Activated naive CD4-positive, alpha-beta T cell treated with anti-CD3 and anti-CD28 coated beads, Interleukin-2, amount 50 U/mL, for 24 hours (primary cell): Measurements from ENCODE around the gene AUTS2.

Source experiments
- H3K27ac Mint-ChIP-seq: one replicate; pipeline ENCODE4 v1.8.0; 2021; ENCODE audit warnings: mild to moderate bottlenecking, mixed read lengths
- H3K27me3 Mint-ChIP-seq: one replicate; pipeline ENCODE4 v1.8.0; 2021; ENCODE audit warnings: mixed read lengths
- H3K36me3 Mint-ChIP-seq: one replicate; pipeline ENCODE4 v1.8.0; 2021; ENCODE audit warnings: mixed read lengths
- H3K4me1 Mint-ChIP-seq: one replicate; pipeline ENCODE4 v1.8.0; 2021; ENCODE audit warnings: mixed read lengths
- H3K4me3 Mint-ChIP-seq: one replicate; pipeline ENCODE4 v1.8.0; 2021; ENCODE audit warnings: mild to moderate bottlenecking, mixed read lengths
- H3K9me3 Mint-ChIP-seq: one replicate; pipeline ENCODE4 v1.8.0; 2021; ENCODE audit warnings: mixed read lengths

AUTS2 gene

DNA sequence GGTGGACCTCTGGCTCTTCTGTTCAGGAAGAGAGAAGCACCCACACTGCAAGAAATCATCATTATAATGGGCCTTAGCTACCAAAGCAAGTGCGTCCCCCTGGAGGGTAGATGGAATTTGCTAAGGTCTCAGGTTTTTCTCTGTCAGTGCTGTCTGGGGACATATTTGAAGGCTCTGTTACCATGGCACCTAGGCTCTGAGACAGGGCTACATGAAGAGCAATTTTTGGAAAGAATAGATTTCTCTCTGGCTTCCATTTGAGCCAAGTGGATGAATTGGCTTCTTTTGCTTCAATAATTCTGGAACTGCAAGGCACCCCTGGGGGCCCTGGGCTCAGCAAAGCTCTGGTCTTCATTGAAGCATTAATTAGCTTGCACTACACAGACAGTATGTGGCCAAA lies 1184.5 kb downstream of the AUTS2 start:
- Mint-ChIP-seq H3K27ac (no peak overlapping the region), H3K4me3 (no peak overlapping the region), H3K36me3 (no peaks in the 10 kb centered on the region), H3K4me1 (no peaks in the 10 kb centered on the region), H3K27me3 (peaks cover 2% of the 10 kb centered on the region), H3K9me3 (no peaks in the 10 kb centered on the region)

DNA sequence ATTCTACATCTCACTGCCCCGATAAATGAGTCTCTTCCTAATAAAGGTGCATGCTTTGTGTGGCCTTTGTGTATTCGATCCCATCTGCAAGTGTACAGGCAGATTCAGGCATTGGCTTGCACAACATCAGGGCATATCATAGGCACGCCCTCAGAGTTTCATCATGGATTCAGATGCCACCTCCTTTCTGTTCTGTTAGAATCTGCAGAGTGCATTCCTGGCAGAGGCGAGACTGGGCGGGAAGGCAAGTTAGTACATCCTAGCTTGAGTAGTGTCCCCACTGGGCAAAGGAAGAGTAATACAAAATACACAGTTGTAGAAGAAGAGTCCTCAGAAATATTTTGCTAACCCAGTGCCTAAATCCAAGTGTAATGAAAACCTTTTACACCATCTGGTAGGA lies 1187.2 kb downstream of the AUTS2 start:
- H3K4me3 Mint-ChIP-seq, result no peak overlapping the region
- H3K27me3 Mint-ChIP-seq, result no peaks in the 10 kb centered on the region
- H3K9me3 Mint-ChIP-seq, result no peaks in the 10 kb centered on the region
- no peaks in the 10 kb centered on the region for H3K36me3 Mint-ChIP-seq
- H3K27ac Mint-ChIP-seq, result no peak overlapping the region
- H3K4me1 Mint-ChIP-seq, result no peaks in the 10 kb centered on the region

- Mint-ChIP-seq H3K27ac (no peak overlapping the region), H3K4me3 (no peak overlapping the region), H3K4me1 (no peaks in the 10 kb centered on the region)
These were observed 1187.8 kb downstream of the AUTS2 start for GRCh38 chr7:70786076-70786475.

GRCh38 chr7:70787286-70787685 lies 1189.0 kb downstream of the AUTS2 start:
- Mint-ChIP-seq H3K36me3 (no peaks in the 10 kb centered on the region), H3K9me3 (no peaks in the 10 kb centered on the region)

More at GRCh38 chr7:70786076-70786475, 1187.8 kb downstream of the AUTS2 start:
- H3K9me3 Mint-ChIP-seq, result no peaks in the 10 kb centered on the region
- no peaks in the 10 kb centered on the region for H3K36me3 Mint-ChIP-seq
- H3K27me3 Mint-ChIP-seq, result no peaks in the 10 kb centered on the region

GRCh38 chr7:70787771-70788170 lies 1189.5 kb downstream of the AUTS2 start:
- H3K9me3 Mint-ChIP-seq, result no peaks in the 10 kb centered on the region
- no peaks in the 10 kb centered on the region for H3K4me1 Mint-ChIP-seq
- no peaks in the 10 kb centered on the region for H3K27me3 Mint-ChIP-seq
- no peak overlapping the region for H3K4me3 Mint-ChIP-seq
- no peak overlapping the region for H3K27ac Mint-ChIP-seq
- H3K36me3 Mint-ChIP-seq, result no peaks in the 10 kb centered on the region

More at GRCh38 chr7:70787286-70787685, 1189.0 kb downstream of the AUTS2 start:
- H3K27ac Mint-ChIP-seq, result no peak overlapping the region
- H3K4me3 Mint-ChIP-seq, result no peak overlapping the region
- H3K27me3 Mint-ChIP-seq, result no peaks in the 10 kb centered on the region
- no peaks in the 10 kb centered on the region for H3K4me1 Mint-ChIP-seq

GRCh38 chr7:70788276-70788675 lies 1190.0 kb downstream of the AUTS2 start:
- H3K27me3 Mint-ChIP-seq, result no peaks in the 10 kb centered on the region
- no peak overlapping the region for H3K27ac Mint-ChIP-seq
- no peak overlapping the region for H3K4me3 Mint-ChIP-seq
- no peaks in the 10 kb centered on the region for H3K9me3 Mint-ChIP-seq
- no peaks in the 10 kb centered on the region for H3K4me1 Mint-ChIP-seq
- H3K36me3 Mint-ChIP-seq, result no peaks in the 10 kb centered on the region

GRCh38 chr7:70789481-70790214 lies 1191.4 kb downstream of the AUTS2 start:
- no peak overlapping the region for H3K4me3 Mint-ChIP-seq
- H3K36me3 Mint-ChIP-seq, result no peaks in the 10 kb centered on the region
- H3K4me1 Mint-ChIP-seq, result no peaks in the 10 kb centered on the region
- H3K27me3 Mint-ChIP-seq, result no peaks in the 10 kb centered on the region
- H3K27ac Mint-ChIP-seq, result no peak overlapping the region
- no peaks in the 10 kb centered on the region for H3K9me3 Mint-ChIP-seq

DNA sequence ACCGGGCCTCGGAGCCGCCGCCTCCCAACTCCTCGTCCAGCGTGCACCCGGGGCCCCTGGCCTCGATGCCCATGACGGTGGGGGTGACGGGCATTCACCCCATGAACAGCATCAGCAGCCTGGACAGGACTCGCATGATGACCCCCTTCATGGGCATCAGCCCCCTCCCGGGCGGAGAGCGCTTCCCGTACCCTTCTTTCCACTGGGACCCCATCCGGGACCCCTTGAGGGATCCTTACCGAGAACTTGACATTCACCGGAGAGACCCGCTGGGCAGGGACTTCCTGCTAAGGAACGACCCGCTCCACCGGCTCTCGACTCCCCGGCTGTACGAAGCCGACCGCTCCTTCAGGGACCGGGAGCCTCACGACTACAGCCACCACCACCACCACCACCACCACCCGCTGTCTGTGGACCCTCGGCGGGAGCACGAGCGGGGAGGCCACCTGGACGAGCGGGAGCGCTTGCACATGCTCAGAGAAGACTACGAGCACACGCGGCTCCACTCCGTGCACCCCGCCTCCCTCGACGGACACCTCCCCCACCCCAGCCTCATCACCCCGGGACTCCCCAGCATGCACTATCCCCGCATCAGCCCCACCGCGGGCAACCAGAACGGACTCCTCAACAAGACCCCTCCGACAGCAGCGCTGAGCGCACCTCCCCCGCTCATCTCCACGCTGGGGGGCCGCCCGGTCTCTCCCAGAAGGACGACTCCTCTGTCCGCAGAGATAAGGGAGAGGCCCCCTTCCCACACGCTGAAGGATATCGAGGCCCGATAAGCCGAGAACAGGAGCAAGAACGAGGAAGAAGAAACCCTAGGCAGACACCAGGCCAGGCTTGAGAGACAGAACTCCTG lies 1192.2 kb downstream of the AUTS2 start:
- H3K4me1 Mint-ChIP-seq, result no peaks in the 10 kb centered on the region
- no peaks in the 10 kb centered on the region for H3K27me3 Mint-ChIP-seq
- no peak overlapping the region for H3K27ac Mint-ChIP-seq
- H3K9me3 Mint-ChIP-seq, result no peaks in the 10 kb centered on the region
- H3K4me3 Mint-ChIP-seq, result no peak overlapping the region
- H3K36me3 Mint-ChIP-seq, result no peaks in the 10 kb centered on the region

- Mint-ChIP-seq H3K27me3 (no peaks in the 10 kb centered on the region), H3K4me1 (no peaks in the 10 kb centered on the region), H3K9me3 (no peaks in the 10 kb centered on the region), H3K4me3 (no peak overlapping the region), H3K36me3 (no peaks in the 10 kb centered on the region), H3K27ac (no peak overlapping the region)
These were observed 1193.1 kb downstream of the AUTS2 start for GRCh38 chr7:70791341-70791740.

DNA sequence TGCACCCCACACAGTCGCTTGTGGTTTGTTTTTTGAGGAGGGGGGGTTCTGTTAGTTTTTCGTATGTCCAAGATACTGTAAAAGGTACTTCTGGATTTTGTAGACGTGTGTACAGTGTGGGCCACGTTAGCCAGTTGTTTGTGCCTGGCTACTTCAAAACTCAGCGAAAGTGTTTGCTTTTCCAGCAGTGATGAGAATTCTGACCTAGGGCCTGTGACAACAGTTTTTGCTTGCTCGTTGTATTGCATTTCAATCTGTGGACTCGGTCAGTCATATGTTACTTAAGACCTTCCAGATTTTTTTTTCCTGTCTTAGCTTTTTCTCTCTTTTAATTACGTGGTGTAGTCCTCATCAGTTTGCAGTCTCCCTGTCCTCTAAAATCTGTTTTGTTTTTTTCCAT lies 1194.8 kb downstream of the AUTS2 start:
- Mint-ChIP-seq H3K27ac (no peak overlapping the region), H3K4me1 (peaks cover 1% of the 10 kb centered on the region), H3K36me3 (no peaks in the 10 kb centered on the region), H3K4me3 (no peak overlapping the region), H3K27me3 (no peaks in the 10 kb centered on the region), H3K9me3 (no peaks in the 10 kb centered on the region)

GRCh38 chr7:70793821-70794220 lies 1195.5 kb downstream of the AUTS2 start:
- Mint-ChIP-seq H3K27me3 (no peaks in the 10 kb centered on the region), H3K4me1 (peaks cover 4% of the 10 kb centered on the region), H3K4me3 (no peak overlapping the region), H3K27ac (no peak overlapping the region), H3K36me3 (no peaks in the 10 kb centered on the region), H3K9me3 (no peaks in the 10 kb centered on the region)

- peaks cover 4% of the 10 kb centered on the region for H3K4me1 Mint-ChIP-seq
- H3K4me3 Mint-ChIP-seq, result no peak overlapping the region
- no peaks in the 10 kb centered on the region for H3K27me3 Mint-ChIP-seq
- no peaks in the 10 kb centered on the region for H3K9me3 Mint-ChIP-seq
- no peak overlapping the region for H3K27ac Mint-ChIP-seq
- H3K36me3 Mint-ChIP-seq, result no peaks in the 10 kb centered on the region
These were observed 1196.7 kb downstream of the AUTS2 start for GRCh38 chr7:70794962-70795361.

- Mint-ChIP-seq H3K9me3 (peaks cover 4% of the 10 kb centered on the region), H3K36me3 (no peaks in the 10 kb centered on the region), H3K27me3 (no peaks in the 10 kb centered on the region), H3K4me3 (no peak overlapping the region), H3K4me1 (peaks cover 4% of the 10 kb centered on the region), H3K27ac (no peak overlapping the region)
These were observed 1197.7 kb downstream of the AUTS2 start for GRCh38 chr7:70795948-70796347.

DNA sequence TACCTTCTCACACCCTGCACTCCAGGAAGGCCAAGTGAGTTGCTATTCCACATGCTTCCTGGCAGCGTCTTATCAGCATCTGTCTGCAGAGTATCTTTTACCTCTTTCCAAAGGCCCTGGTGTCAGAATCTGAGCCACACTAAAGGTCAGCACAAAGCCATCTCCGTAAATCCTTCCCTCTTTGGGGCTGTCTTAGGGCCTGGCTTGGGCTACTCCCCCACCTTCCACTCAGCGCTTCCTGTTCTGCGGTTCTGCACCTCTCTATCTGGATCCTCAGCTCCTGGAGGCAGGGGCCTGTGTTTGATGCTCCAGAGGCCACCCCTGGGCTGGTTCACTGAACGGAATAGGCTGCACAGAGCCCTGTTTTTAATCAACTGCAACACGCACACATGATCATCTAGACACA lies 1198.8 kb downstream of the AUTS2 start:
- Mint-ChIP-seq H3K27ac (no peak overlapping the region), H3K4me3 (no peak overlapping the region), H3K36me3 (no peaks in the 10 kb centered on the region), H3K4me1 (peaks cover 4% of the 10 kb centered on the region), H3K9me3 (peaks cover 4% of the 10 kb centered on the region), H3K27me3 (no peaks in the 10 kb centered on the region)

DNA sequence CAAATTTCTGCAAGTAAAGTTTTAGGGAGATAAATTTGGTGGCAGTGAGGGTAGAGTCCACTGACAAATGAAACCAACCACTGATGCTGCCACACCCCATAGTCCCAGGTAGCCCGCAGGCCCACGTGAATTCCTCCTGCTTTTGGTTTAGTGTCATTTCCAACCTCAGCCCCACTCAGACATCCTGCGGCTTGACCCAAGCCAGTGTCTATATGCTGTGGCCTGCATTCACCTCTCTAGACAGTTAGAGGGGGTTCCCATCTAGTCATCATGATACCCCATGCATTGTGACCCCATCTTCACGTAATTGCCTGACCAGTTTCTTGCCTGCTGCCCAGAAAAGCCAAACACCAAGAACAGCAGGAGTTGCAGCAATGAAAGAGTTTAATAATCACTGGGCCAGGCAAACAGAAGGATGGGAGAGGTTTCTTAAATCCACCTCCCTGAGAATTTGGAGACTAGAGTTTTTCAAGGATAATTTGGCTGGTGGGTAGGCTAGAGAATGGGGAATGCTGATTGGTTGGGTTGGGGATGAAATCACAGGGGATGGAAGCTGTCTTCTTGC lies 1201.6 kb downstream of the AUTS2 start:
- Mint-ChIP-seq H3K36me3 (no peaks in the 10 kb centered on the region), H3K4me1 (peaks cover 4% of the 10 kb centered on the region), H3K9me3 (peaks cover 11% of the 10 kb centered on the region), H3K27ac (no peak overlapping the region), H3K27me3 (no peaks in the 10 kb centered on the region), H3K4me3 (no peak overlapping the region)

DNA sequence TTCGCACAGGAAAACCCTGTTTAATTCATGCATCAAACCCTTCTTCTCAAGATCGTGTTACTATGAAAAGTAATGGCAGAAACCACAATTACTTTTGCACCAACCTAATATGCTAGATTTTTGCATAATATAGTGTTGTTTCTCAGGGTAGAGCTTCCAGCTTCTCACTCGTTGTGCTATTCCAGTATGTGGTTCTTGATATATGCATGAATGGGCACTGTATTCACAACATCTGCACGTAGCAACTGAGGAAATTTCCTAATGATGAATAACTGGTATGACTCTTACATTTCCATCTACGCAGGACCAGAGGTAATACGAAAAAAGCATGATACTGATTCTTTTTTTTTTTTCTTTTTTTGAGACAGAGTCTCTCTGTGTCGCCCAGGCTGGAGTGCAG lies 1207.1 kb downstream of the AUTS2 start:
- Mint-ChIP-seq H3K4me3 (no peak overlapping the region), H3K27me3 (no peaks in the 10 kb centered on the region), H3K9me3 (peaks cover 8% of the 10 kb centered on the region), H3K4me1 (no peaks in the 10 kb centered on the region), H3K27ac (no peak overlapping the region), H3K36me3 (no peaks in the 10 kb centered on the region)
